Measurements from ENCODE around the gene SMYD3. TPM values are rescaled to one million over a fixed set of nuclear protein-coding genes. Genes with fewer than 3 reads are reported as not detected.

Gene SMYD3
- total and polyA plus RNA-seq, 2 donors (not counting 1 experiment from before 2014, with no cell fraction given) = 69.4 to 83.1 TPM

DNA sequence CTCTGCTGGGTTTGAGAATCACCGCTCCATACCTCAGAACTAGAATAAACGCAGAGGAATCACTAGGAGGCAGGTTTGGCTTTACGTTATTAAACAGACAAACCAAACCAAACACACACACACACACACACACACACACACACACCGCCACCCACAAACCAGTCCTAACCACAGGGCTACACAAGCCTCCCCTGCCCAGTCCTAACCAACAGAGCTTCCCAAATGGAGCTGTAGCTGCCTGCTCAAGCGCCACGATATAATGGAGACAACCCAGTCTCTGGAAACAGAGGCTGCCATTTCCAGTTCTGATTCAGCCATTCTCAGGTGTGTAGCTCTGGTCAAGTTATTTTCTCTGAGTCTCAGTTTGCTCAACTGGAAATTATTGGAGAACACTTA is 519.1 kb downstream of the SMYD3 start:
- Histone ChIP-seq H3K4me3 (replicated peaks in 1 of 4; ENCODE audit: control extremely low read depth in 1 of 4, insufficient read depth in 1 of 4, low read depth in 3 of 4, low read length in 4 of 4) (no peak overlapping the region), H3K4me1 (ENCODE audit: control insufficient read depth, extremely low read depth, insufficient read depth, low read length) (peaks cover 7% of the 10 kb centered on the region), H3K27me3 (ENCODE audit: control insufficient read depth, insufficient read depth, low read length) (no peaks in the 10 kb centered on the region), H3K27ac (ENCODE audit: insufficient read depth, low read length) (no peak overlapping the region), H3K9ac (ENCODE audit: insufficient read depth, low read length) (no peak overlapping the region), H2AFZ (ENCODE audit: low read length) (no peak overlapping the region), H3K36me3 (ENCODE audit: control insufficient read depth, insufficient read depth, low read length) (no peaks in the 10 kb centered on the region), H4K20me1 (ENCODE audit: control insufficient read depth, extremely low read depth, insufficient read depth, low read length) (no peaks in the 10 kb centered on the region), H3K4me2 (ENCODE audit: extremely low read depth, insufficient read depth, low read length) (no peak overlapping the region), H3K9me3 (ENCODE audit: control insufficient read depth, insufficient read depth, low read depth, low read length) (no peaks in the 10 kb centered on the region), H3K79me2 (ENCODE audit: control insufficient read depth, insufficient read depth, low read length) (no peaks in the 10 kb centered on the region)
- DNase-seq (ENCODE audit: low read depth in 2 of 2) = no peak
- no peak for TF ChIP-seq EZH2 (IDR thresholded peaks at IDR 0.05; ENCODE audit: low read length, missing control alignments)
- TF ChIP-seq, protein P1, sequence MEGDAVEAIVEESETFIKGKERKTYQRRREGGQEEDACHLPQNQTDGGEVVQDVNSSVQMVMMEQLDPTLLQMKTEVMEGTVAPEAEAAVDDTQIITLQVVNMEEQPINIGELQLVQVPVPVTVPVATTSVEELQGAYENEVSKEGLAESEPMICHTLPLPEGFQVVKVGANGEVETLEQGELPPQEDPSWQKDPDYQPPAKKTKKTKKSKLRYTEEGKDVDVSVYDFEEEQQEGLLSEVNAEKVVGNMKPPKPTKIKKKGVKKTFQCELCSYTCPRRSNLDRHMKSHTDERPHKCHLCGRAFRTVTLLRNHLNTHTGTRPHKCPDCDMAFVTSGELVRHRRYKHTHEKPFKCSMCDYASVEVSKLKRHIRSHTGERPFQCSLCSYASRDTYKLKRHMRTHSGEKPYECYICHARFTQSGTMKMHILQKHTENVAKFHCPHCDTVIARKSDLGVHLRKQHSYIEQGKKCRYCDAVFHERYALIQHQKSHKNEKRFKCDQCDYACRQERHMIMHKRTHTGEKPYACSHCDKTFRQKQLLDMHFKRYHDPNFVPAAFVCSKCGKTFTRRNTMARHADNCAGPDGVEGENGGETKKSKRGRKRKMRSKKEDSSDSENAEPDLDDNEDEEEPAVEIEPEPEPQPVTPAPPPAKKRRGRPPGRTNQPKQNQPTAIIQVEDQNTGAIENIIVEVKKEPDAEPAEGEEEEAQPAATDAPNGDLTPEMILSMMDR (conservative IDR thresholded peaks at IDR 0.05 in 1 of 2, IDR thresholded peaks at IDR 0.05 in 1 of 2; ENCODE audit: low read depth in 1 of 2, low read length in 2 of 2) = no peak

DNA sequence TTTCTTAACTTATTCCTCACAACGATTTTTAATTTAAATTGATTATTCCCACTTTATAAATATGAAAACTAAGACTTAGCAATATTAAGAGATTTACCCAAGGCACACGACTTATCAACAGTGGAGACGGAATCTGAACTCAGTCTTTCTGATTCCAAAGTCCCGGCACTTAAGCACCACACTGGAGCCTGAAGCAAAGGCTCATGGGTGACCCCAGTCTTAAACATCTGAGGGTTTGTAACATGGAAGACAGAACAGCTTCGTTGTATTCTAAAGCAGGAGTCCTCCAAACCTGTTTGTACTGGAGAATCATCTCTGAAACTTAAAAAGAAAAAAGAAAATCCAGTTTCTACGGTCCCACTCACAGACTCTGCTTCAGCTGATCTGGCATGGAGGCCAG is 519.5 kb downstream of the SMYD3 start:
- Histone ChIP-seq H3K79me2 (ENCODE audit: control insufficient read depth, insufficient read depth, low read length) (no peaks in the 10 kb centered on the region), H3K36me3 (ENCODE audit: control insufficient read depth, insufficient read depth, low read length) (no peaks in the 10 kb centered on the region), H2AFZ (ENCODE audit: low read length) (no peak overlapping the region), H3K4me3 (replicated peaks in 1 of 4; ENCODE audit: control extremely low read depth in 1 of 4, insufficient read depth in 1 of 4, low read depth in 3 of 4, low read length in 4 of 4) (no peak overlapping the region), H3K9ac (ENCODE audit: insufficient read depth, low read length) (no peak overlapping the region), H3K4me2 (ENCODE audit: extremely low read depth, insufficient read depth, low read length) (no peak overlapping the region), H3K27me3 (ENCODE audit: control insufficient read depth, insufficient read depth, low read length) (no peaks in the 10 kb centered on the region), H3K9me3 (ENCODE audit: control insufficient read depth, insufficient read depth, low read depth, low read length) (no peaks in the 10 kb centered on the region), H4K20me1 (ENCODE audit: control insufficient read depth, extremely low read depth, insufficient read depth, low read length) (no peaks in the 10 kb centered on the region), H3K4me1 (ENCODE audit: control insufficient read depth, extremely low read depth, insufficient read depth, low read length) (peaks cover 7% of the 10 kb centered on the region), H3K27ac (ENCODE audit: insufficient read depth, low read length) (no peak overlapping the region)
- DNase-seq (ENCODE audit: low read depth in 2 of 2) = no peak
- TF ChIP-seq, protein P1 (conservative IDR thresholded peaks at IDR 0.05 in 1 of 2, IDR thresholded peaks at IDR 0.05 in 1 of 2; ENCODE audit: low read depth in 1 of 2, low read length in 2 of 2) = no peak

DNA sequence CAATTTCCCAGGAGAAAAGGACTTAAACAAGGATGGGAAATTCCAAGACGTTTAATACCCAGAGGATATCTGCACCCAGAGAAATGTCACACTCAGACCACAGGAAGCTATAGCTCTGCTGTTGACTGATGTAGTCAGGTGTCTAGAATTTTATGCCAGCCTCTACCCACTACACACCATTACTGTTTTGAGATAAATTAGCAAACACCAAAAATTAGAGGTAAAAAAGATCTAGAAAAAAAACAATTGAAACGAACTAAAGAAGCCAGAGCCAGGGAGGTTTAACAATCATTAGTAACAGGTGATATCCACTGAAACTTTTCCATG is 519.9 kb downstream of the SMYD3 start:
- Histone ChIP-seq H3K4me3 (replicated peaks in 1 of 4; ENCODE audit: control extremely low read depth in 1 of 4, insufficient read depth in 1 of 4, low read depth in 3 of 4, low read length in 4 of 4) (no peak overlapping the region), H3K4me2 (ENCODE audit: extremely low read depth, insufficient read depth, low read length) (no peak overlapping the region), H2AFZ (ENCODE audit: low read length) (no peak overlapping the region), H3K27me3 (ENCODE audit: control insufficient read depth, insufficient read depth, low read length) (no peaks in the 10 kb centered on the region), H4K20me1 (ENCODE audit: control insufficient read depth, extremely low read depth, insufficient read depth, low read length) (no peaks in the 10 kb centered on the region), H3K36me3 (ENCODE audit: control insufficient read depth, insufficient read depth, low read length) (no peaks in the 10 kb centered on the region), H3K9me3 (ENCODE audit: control insufficient read depth, insufficient read depth, low read depth, low read length) (no peaks in the 10 kb centered on the region), H3K4me1 (ENCODE audit: control insufficient read depth, extremely low read depth, insufficient read depth, low read length) (peaks cover 7% of the 10 kb centered on the region), H3K27ac (ENCODE audit: insufficient read depth, low read length) (no peak overlapping the region), H3K9ac (ENCODE audit: insufficient read depth, low read length) (no peak overlapping the region), H3K79me2 (ENCODE audit: control insufficient read depth, insufficient read depth, low read length) (no peaks in the 10 kb centered on the region)
- TF ChIP-seq, protein P1 (conservative IDR thresholded peaks at IDR 0.05 in 1 of 2, IDR thresholded peaks at IDR 0.05 in 1 of 2; ENCODE audit: low read depth in 1 of 2, low read length in 2 of 2) = no peak
- no peak for TF ChIP-seq EZH2 (IDR thresholded peaks at IDR 0.05; ENCODE audit: low read length, missing control alignments)
- DNase-seq (ENCODE audit: low read depth in 2 of 2) = no peak
